Upper lobe of right lung (tissue), 1 donor: ENCODE measurements around the gene GPR158. TPM values are rescaled to one million over a fixed set of nuclear protein-coding genes. Genes with fewer than 3 reads are reported as not detected.

Experiments
- ATAC-seq: fragments of 200-7000 bp; cut with Tn5 transposase; one replicate; pipeline ENCODE4 v1.9.1; 2020; ENCODE audit warnings: mild to moderate bottlenecking, moderate library complexity
- DNase-seq: peaks from one replicate; pipeline ENCODE4 v3.0.0-alpha.2; 2020
- H3K27ac ChIP-seq: fragments of 200-600 bp; one replicate; pipeline ENCODE4 v1.8.0; 2022
- H3K27me3 ChIP-seq: fragments of 200-600 bp; one replicate; pipeline ENCODE4 v1.8.0; 2022; ENCODE audit warnings: mild to moderate bottlenecking
- H3K36me3 ChIP-seq: fragments of 200-600 bp; one replicate; pipeline ENCODE4 v1.8.0; 2022
- H3K4me1 ChIP-seq: fragments of 200-600 bp; one replicate; pipeline ENCODE4 v1.8.0; 2022
- H3K4me3 ChIP-seq: fragments of 200-600 bp; one replicate; pipeline ENCODE4 v1.8.0; 2022; ENCODE audit warnings: mild to moderate bottlenecking
- H3K9me3 ChIP-seq: fragments of 200-600 bp; one replicate; pipeline ENCODE4 v1.8.0; 2022
- intact Hi-C: fragments of 100-400 bp; cut with DNase I; formaldehyde crosslinking; loops from one replicate; pipeline ENCODE4 v1.11.0; 2022
- total RNA-seq: library from RNA; stranded (reverse); fragmentation: NEBNext Ultra II Directional; extraction: Animal tissue kit (Norgen Biotek cat#: 25700); gene quantifications from one replicate; pipeline ENCODE4 v1.2.1, GENCODE V29; 2021
- TF ChIP-seq, protein P1 (sequence below): fragments of 200-600 bp; IDR thresholded peaks from one replicate; pipeline ENCODE4 v1.8.0; 2022; ENCODE audit warnings: antibody characterized with exemption
- donor health status: DM: no; HTN: yes; CAD: no; lungs with severe emphysema.

The GPR158 gene
- total RNA-seq, 1 donor from 2014 or later = not detected

GRCh38 chr10:25557136-25557535, 382.3 kb downstream of the GPR158 start:
- Histone ChIP-seq H3K4me1 (no peaks in the 10 kb centered on the region), H3K27ac (no peak overlapping the region), H3K9me3 (no peaks in the 10 kb centered on the region), H3K36me3 (no peaks in the 10 kb centered on the region), H3K4me3 (no peak overlapping the region), H3K27me3 (no peaks in the 10 kb centered on the region)
- TF ChIP-seq, protein P1, sequence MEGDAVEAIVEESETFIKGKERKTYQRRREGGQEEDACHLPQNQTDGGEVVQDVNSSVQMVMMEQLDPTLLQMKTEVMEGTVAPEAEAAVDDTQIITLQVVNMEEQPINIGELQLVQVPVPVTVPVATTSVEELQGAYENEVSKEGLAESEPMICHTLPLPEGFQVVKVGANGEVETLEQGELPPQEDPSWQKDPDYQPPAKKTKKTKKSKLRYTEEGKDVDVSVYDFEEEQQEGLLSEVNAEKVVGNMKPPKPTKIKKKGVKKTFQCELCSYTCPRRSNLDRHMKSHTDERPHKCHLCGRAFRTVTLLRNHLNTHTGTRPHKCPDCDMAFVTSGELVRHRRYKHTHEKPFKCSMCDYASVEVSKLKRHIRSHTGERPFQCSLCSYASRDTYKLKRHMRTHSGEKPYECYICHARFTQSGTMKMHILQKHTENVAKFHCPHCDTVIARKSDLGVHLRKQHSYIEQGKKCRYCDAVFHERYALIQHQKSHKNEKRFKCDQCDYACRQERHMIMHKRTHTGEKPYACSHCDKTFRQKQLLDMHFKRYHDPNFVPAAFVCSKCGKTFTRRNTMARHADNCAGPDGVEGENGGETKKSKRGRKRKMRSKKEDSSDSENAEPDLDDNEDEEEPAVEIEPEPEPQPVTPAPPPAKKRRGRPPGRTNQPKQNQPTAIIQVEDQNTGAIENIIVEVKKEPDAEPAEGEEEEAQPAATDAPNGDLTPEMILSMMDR = no peak
- ATAC-seq = no peak
- intact Hi-C loops = no loop called here
- no peak for DNase-seq

DNA sequence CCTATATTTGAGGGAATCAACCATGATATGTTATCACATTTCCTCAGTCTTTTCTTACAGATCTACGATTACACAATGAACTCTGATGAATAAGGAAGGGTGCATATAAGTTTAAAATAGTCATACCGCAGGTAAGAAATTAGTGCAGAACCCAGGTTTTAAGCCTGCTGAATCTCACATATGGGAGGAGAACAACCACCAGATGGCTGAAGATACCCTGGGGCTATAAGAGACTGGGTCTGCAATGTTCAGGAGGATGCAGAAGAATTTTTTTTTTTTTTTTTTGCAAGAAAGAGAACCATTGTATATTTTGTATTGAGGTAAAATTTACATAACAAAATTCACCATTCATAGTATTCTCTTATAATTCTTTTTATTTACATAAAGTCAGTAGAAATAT, 387.0 kb downstream of the GPR158 start:
- Histone ChIP-seq H3K4me3 (no peak overlapping the region), H3K9me3 (no peaks in the 10 kb centered on the region), H3K4me1 (no peaks in the 10 kb centered on the region), H3K27ac (no peak overlapping the region), H3K36me3 (no peaks in the 10 kb centered on the region), H3K27me3 (no peaks in the 10 kb centered on the region)
- TF ChIP-seq, protein P1 = no peak
- ATAC-seq (no peak), DNase-seq (no peak)
- intact Hi-C loops = no loop called here

DNA sequence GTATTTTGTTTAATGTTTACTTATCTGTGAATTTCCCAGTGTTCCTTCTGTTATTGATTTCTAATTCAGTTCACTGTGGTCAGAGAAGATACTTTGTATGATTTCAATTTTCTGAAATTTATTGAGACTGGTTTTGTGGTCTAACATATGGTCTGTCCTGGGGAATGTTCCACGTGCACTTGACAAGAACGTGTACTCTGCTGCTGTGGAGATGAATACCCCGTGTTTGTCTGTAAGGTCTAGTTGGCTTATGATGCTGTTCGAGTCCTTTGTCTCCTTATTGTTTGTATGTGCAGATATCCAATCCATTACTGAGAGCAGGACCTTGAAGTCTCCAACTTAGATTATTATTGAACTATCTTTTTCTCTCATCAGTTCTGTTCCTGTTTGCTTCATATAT, 387.7 kb downstream of the GPR158 start:
- H3K4me3 ChIP-seq = no peak overlapping the region
- TF ChIP-seq, protein P1 = no peak
- intact Hi-C loops = no loop called here
- no peaks in the 10 kb centered on the region for H3K9me3 ChIP-seq
- no peak overlapping the region for H3K27ac ChIP-seq
- H3K27me3 ChIP-seq = no peaks in the 10 kb centered on the region
- no peaks in the 10 kb centered on the region for H3K4me1 ChIP-seq
- DNase-seq (no peak), ATAC-seq (no peak)
- no peaks in the 10 kb centered on the region for H3K36me3 ChIP-seq

- DNase-seq (no peak), ATAC-seq (no peak)
- no peaks in the 10 kb centered on the region for H3K9me3 ChIP-seq
- no peak overlapping the region for H3K4me3 ChIP-seq
- no peak overlapping the region for H3K27ac ChIP-seq
- intact Hi-C loops = no loop called here
- H3K4me1 ChIP-seq = no peaks in the 10 kb centered on the region
- H3K36me3 ChIP-seq = no peaks in the 10 kb centered on the region
- no peaks in the 10 kb centered on the region for H3K27me3 ChIP-seq
- TF ChIP-seq, protein P1 = no peak
These were observed 389.6 kb downstream of the GPR158 start for GRCh38 chr10:25564351-25564750.

DNA sequence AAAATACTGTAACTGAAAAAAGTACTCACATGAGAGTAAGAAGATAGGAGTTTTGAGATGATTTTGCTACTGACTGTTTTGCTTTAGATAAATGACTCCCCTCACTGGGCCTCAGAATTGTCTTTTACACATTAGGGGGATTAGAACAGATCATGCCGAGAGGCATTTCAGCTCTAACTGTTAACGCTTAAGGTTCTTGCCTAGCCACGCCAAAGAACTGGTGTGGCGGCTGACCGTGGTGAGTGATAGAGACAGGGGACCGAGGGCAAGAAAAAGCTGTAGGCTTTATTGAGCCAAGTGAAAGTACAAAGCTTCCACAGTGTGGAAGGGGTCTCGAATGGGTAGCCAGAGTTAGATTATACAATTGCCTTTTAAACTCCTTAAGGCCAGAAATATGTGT, 390.8 kb downstream of the GPR158 start:
- DNase-seq (no peak), ATAC-seq (no peak)
- Histone ChIP-seq H3K4me3 (no peak overlapping the region), H3K36me3 (no peaks in the 10 kb centered on the region), H3K9me3 (no peaks in the 10 kb centered on the region), H3K27ac (no peak overlapping the region), H3K27me3 (no peaks in the 10 kb centered on the region), H3K4me1 (no peaks in the 10 kb centered on the region)
- TF ChIP-seq, protein P1 = no peak
- intact Hi-C loops = no loop called here

DNA sequence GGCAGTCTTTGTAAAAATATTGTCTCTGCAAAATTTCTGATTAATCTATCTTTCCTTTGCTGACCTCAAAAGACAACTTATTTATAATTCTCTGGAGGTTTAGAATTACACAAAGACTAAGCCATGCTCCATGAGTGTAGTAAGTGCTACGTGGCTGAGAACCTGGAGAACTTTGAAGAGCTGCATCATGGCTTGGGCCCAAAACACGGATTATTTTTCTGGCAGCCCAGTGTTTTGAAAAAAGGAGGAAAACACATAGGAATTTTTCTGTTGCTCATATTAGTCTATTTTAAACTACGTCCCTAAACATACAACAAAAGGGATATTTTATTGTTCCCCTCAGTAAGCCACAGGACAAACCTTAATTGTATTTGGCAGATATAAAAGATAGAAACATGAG, 398.5 kb downstream of the GPR158 start:
- intact Hi-C loops = no loop called here
- no peak for DNase-seq
- no peaks in the 10 kb centered on the region for H3K36me3 ChIP-seq
- no peaks in the 10 kb centered on the region for H3K4me1 ChIP-seq
- no peak overlapping the region for H3K4me3 ChIP-seq
- TF ChIP-seq, protein P1 = no peak
- no peak for ATAC-seq
- H3K9me3 ChIP-seq = no peaks in the 10 kb centered on the region
- no peak overlapping the region for H3K27ac ChIP-seq
- H3K27me3 ChIP-seq = no peaks in the 10 kb centered on the region
